H9 (cell line): ENCODE measurements around the gene RSU1. TPM values are rescaled to one million over a fixed set of nuclear protein-coding genes. Genes with fewer than 3 reads are reported as not detected.

ENCODE experiments used
- DNase-seq: peaks from one replicate; pipeline ENCODE4 v3.0.0-alpha.2; 2017
- H2AFZ ChIP-seq: one replicate; pipeline ENCODE4 v1.6.1; 2013; ENCODE audit warnings: mild to moderate bottlenecking, low read length, control low read depth, moderate library complexity
- H2AK5ac ChIP-seq: 2 replicates; pipeline ENCODE4 v1.6.1; 2013; ENCODE audit warnings: low read length, control low read depth, mixed read lengths; ENCODE audit not compliant: insufficient read length
- H2BK120ac ChIP-seq: one replicate; pipeline ENCODE4 v1.6.1; 2013; ENCODE audit warnings: low read depth, mild to moderate bottlenecking, low read length, control low read depth, inconsistent platforms; ENCODE audit not compliant: poor library complexity, severe bottlenecking
- H2BK12ac ChIP-seq: 2 replicates; pipeline ENCODE4 v1.6.1; 2013; ENCODE audit warnings: low read length, control low read depth, mixed read lengths, low read depth; ENCODE audit not compliant: insufficient read length
- H2BK15ac ChIP-seq: 2 replicates; pipeline ENCODE4 v1.6.1; 2013; ENCODE audit warnings: low read depth, low read length, control low read depth
- H2BK20ac ChIP-seq: one replicate; pipeline ENCODE4 v1.6.1; 2013; ENCODE audit warnings: low read depth, mild to moderate bottlenecking, low read length, control low read depth, inconsistent platforms; ENCODE audit not compliant: poor library complexity, severe bottlenecking
- H2BK5ac ChIP-seq: 2 replicates; pipeline ENCODE4 v1.6.1; 2013; ENCODE audit warnings: low read length, control low read depth, mixed read lengths; ENCODE audit not compliant: insufficient read length
- H3K14ac ChIP-seq: 2 replicates; pipeline ENCODE4 v1.6.1; 2013; ENCODE audit warnings: low read length, control low read depth; ENCODE audit not compliant: insufficient read depth
- H3K18ac ChIP-seq: 2 replicates; pipeline ENCODE4 v1.6.1; 2013; ENCODE audit warnings: low read depth, mild to moderate bottlenecking, mixed read lengths, low read length, control low read depth; ENCODE audit not compliant: insufficient read length
- H3K23ac ChIP-seq: 2 replicates; pipeline ENCODE4 v1.6.1; 2013; ENCODE audit warnings: low read length, control low read depth, mixed read lengths, low read depth; ENCODE audit not compliant: insufficient read length
- H3K23me2 ChIP-seq: 2 replicates; pipeline ENCODE4 v1.6.1; 2013; ENCODE audit warnings: low read depth, mild to moderate bottlenecking, mixed read lengths, low read length, control low read depth; ENCODE audit not compliant: insufficient read length, poor library complexity, severe bottlenecking
- H3K27ac ChIP-seq: 2 replicates; pipeline ENCODE4 v1.5.1; 2013; ENCODE audit warnings: low read length, control low read depth, mixed read lengths, low read depth; ENCODE audit not compliant: insufficient read length
- H3K27me3 ChIP-seq: 2 replicates; pipeline ENCODE4 v1.6.1; 2013; ENCODE audit warnings: low read length, control low read depth, inconsistent platforms; ENCODE audit not compliant: insufficient read depth
- H3K4ac ChIP-seq: 2 replicates; pipeline ENCODE4 v1.6.1; 2013; ENCODE audit warnings: low read depth, mild to moderate bottlenecking, control low read depth, inconsistent platforms, low read length, moderate library complexity
- H3K4me1 ChIP-seq: 2 replicates; pipeline ENCODE4 v1.6.1; 2013; ENCODE audit warnings: low read length, control low read depth, inconsistent platforms; ENCODE audit not compliant: insufficient read depth
- H3K4me2 ChIP-seq: 2 replicates; pipeline ENCODE4 v1.6.1; 2013; ENCODE audit warnings: low read length, control low read depth, mixed read lengths; ENCODE audit not compliant: insufficient read length, insufficient read depth
- H3K56ac ChIP-seq: 2 replicates; pipeline ENCODE4 v1.6.1; 2013; ENCODE audit warnings: low read depth, mild to moderate bottlenecking, mixed read lengths, low read length, control low read depth; ENCODE audit not compliant: insufficient read length
- H3K79me1 ChIP-seq: 2 replicates; pipeline ENCODE4 v1.6.1; 2013; ENCODE audit warnings: low read depth, mild to moderate bottlenecking, moderate library complexity, low read length, control low read depth, inconsistent platforms; ENCODE audit not compliant: insufficient read depth, poor library complexity, severe bottlenecking
- H3K79me2 ChIP-seq: 2 replicates; pipeline ENCODE4 v1.6.1; 2013; ENCODE audit warnings: low read length, control low read depth, inconsistent platforms; ENCODE audit not compliant: insufficient read depth
- H3K9ac ChIP-seq: 2 replicates; pipeline ENCODE4 v1.6.1; 2013; ENCODE audit warnings: low read length, control low read depth, mixed read lengths; ENCODE audit not compliant: insufficient read length; ENCODE audit errors: extremely low read depth
- H3K9me3 ChIP-seq: one replicate; pipeline ENCODE4 v1.6.1; 2013; ENCODE audit warnings: low read depth, low read length, inconsistent platforms; ENCODE audit not compliant: control insufficient read depth
- H3T11ph ChIP-seq: one replicate; pipeline ENCODE4 v1.6.1; 2013; ENCODE audit warnings: mild to moderate bottlenecking, low read length, control low read depth, inconsistent platforms
- H4K20me1 ChIP-seq: one replicate; pipeline ENCODE4 v1.6.1; 2013; ENCODE audit not compliant: control insufficient read depth, insufficient read length, insufficient read depth
- H4K5ac ChIP-seq: 2 replicates; pipeline ENCODE4 v1.6.1; 2013; ENCODE audit warnings: low read depth, mild to moderate bottlenecking, mixed read lengths, low read length, control low read depth; ENCODE audit not compliant: insufficient read length
- H4K8ac ChIP-seq: replicated peaks from 2 replicates; pipeline ENCODE4 v1.6.1; 2013; ENCODE audit warnings: low read length, control low read depth, mixed read lengths, low read depth; ENCODE audit not compliant: insufficient read length
- H4K91ac ChIP-seq: 2 replicates; pipeline ENCODE4 v1.6.1; 2013; ENCODE audit warnings: low read depth, mild to moderate bottlenecking, moderate library complexity, mixed read lengths, low read length, control low read depth; ENCODE audit not compliant: insufficient read length
- H3K27ac Mint-ChIP-seq, 3 experiments: 2 replicates in 2 of 3; 3 replicates in 1 of 3; pipeline ENCODE4 v1.8.0; 2020 to 2021; ENCODE audit warnings: mixed read lengths in 3 of 3, mild to moderate bottlenecking in 1 of 3, moderate library complexity in 1 of 3
- H3K27me3 Mint-ChIP-seq: 2 replicates; pipeline ENCODE4 v1.8.0; 2021; ENCODE audit warnings: low read depth, mild to moderate bottlenecking, moderate library complexity, mixed read lengths
- H3K36me3 Mint-ChIP-seq, 3 experiments: 2 replicates in 2 of 3; 3 replicates in 1 of 3; pipeline ENCODE4 v1.8.0; 2020 to 2021; ENCODE audit warnings: low read depth in 3 of 3, mixed read lengths in 3 of 3; ENCODE audit not compliant: insufficient read depth in 1 of 3
- H3K4me1 Mint-ChIP-seq, 2 experiments: 2 replicates each; pipeline ENCODE4 v1.8.0; 2020; ENCODE audit warnings: mixed read lengths in 2 of 2
- H3K4me3 Mint-ChIP-seq, 2 experiments: 2 replicates in 1 of 2; 3 replicates in 1 of 2; pipeline ENCODE4 v1.8.0; 2020 to 2021; ENCODE audit warnings: mild to moderate bottlenecking in 2 of 2, mixed read lengths in 2 of 2, moderate library complexity in 1 of 2
- H3K9me3 Mint-ChIP-seq, 2 experiments: 2 replicates in 1 of 2; 3 replicates in 1 of 2; pipeline ENCODE4 v1.8.0; 2020; ENCODE audit warnings: mild to moderate bottlenecking in 2 of 2, mixed read lengths in 2 of 2, moderate library complexity in 1 of 2
- WGBS: extraction: QIAGEN DNeasy Blood & Tissue Kit; methylation state at CpG from one replicate; pipeline ENCODE4 v1.1.7; 2013; ENCODE audit warnings: missing lambda C conversion rate, low lambda C conversion rate, mixed read lengths; ENCODE audit not compliant: insufficient read length; ENCODE audit errors: extremely low coverage; 5-methylcytosine and 5-hydroxymethylcytosine counted together
- total RNA-seq: library from RNA; stranded (reverse); gene quantifications from 2 replicates; pipeline ENCODE4 v1.2.1, GENCODE V29; 2021
- TF ChIP-seq, protein P1 (sequence below): fragments of 200-600 bp; sonication (generic); conservative IDR thresholded peaks from 3 replicates; pipeline ENCODE4 v1.8.0; 2021; ENCODE audit warnings: antibody characterized with exemption, mild to moderate bottlenecking

RSU1 gene
- total RNA-seq, 1 experiment from 2014 or later, result 59.4 TPM

DNA sequence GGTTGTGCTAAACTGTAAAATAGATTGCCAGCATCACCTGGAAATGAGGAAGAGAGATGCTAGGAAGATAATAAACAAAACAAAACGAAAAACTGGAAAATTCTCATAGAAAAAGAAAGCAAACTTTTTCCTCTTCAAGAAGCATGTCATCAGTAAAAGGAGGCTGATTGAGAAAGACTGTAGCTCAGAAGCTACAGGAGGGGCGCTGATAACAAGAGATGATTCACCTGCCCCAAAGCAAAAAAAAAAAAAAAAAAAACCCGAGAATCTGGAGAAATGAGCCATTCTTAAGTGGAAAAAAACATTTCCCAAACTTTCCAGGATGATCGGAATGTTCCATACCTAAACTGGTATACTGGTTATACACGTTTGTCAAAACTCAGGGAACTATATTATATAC lies 165.1 kb downstream of the RSU1 start:
- no peak overlapping the region for H2BK15ac ChIP-seq
- no peak overlapping the region for H3T11ph ChIP-seq
- no peaks in the 10 kb centered on the region for H3K79me1 ChIP-seq
- H2BK12ac ChIP-seq, result no peak overlapping the region
- no peaks in the 10 kb centered on the region for H4K20me1 ChIP-seq
- H2AK5ac ChIP-seq, result no peak overlapping the region
- no peak overlapping the region for H3K4ac ChIP-seq
- Mint-ChIP-seq H3K4me1 (no peaks in the 10 kb centered on the region), H3K9me3 (no peaks in the 10 kb centered on the region), H3K27me3 (no peaks in the 10 kb centered on the region), H3K36me3 (no peaks in the 10 kb centered on the region), H3K4me3 (no peak overlapping the region), H3K27ac (no peak overlapping the region; a peak in 1 of 7 replicates)
- no peak overlapping the region for H3K27ac ChIP-seq
- no peaks in the 10 kb centered on the region for H3K23me2 ChIP-seq
- H4K5ac ChIP-seq, result no peak overlapping the region
- no peak for DNase-seq
- no peak overlapping the region for H2BK120ac ChIP-seq
- H3K14ac ChIP-seq, result no peak overlapping the region
- WGBS, result no CpG with 5 or more reads among the region's 5 CpGs
- H4K8ac ChIP-seq, result no peak overlapping the region
- H2BK20ac ChIP-seq, result no peak overlapping the region
- no peaks in the 10 kb centered on the region for H3K9me3 ChIP-seq
- H3K23ac ChIP-seq, result no peak overlapping the region
- no peak overlapping the region for H2AFZ ChIP-seq
- no peak overlapping the region for H3K56ac ChIP-seq
- H3K18ac ChIP-seq, result no peak overlapping the region
- H4K91ac ChIP-seq, result no peak overlapping the region
- H3K79me2 ChIP-seq, result no peaks in the 10 kb centered on the region
- H3K27me3 ChIP-seq, result no peaks in the 10 kb centered on the region
- H2BK5ac ChIP-seq, result no peak overlapping the region
- TF ChIP-seq, protein P1, sequence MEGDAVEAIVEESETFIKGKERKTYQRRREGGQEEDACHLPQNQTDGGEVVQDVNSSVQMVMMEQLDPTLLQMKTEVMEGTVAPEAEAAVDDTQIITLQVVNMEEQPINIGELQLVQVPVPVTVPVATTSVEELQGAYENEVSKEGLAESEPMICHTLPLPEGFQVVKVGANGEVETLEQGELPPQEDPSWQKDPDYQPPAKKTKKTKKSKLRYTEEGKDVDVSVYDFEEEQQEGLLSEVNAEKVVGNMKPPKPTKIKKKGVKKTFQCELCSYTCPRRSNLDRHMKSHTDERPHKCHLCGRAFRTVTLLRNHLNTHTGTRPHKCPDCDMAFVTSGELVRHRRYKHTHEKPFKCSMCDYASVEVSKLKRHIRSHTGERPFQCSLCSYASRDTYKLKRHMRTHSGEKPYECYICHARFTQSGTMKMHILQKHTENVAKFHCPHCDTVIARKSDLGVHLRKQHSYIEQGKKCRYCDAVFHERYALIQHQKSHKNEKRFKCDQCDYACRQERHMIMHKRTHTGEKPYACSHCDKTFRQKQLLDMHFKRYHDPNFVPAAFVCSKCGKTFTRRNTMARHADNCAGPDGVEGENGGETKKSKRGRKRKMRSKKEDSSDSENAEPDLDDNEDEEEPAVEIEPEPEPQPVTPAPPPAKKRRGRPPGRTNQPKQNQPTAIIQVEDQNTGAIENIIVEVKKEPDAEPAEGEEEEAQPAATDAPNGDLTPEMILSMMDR, result no peak
- H3K4me1 ChIP-seq, result no peaks in the 10 kb centered on the region
- no peak overlapping the region for H3K4me2 ChIP-seq
- H3K9ac ChIP-seq, result no peak overlapping the region
